NB4 (cell line): ENCODE measurements around the gene ZNF22.

Source experiments
- DNase-seq: peaks from one replicate; pipeline ENCODE4 v3.0.0; 2010; ENCODE audit warnings: low read depth
- H3K4me3 ChIP-seq: one replicate; pipeline ENCODE4 v1.5.1; 2011; ENCODE audit warnings: mild to moderate bottlenecking, low read depth, low read length, moderate library complexity
- MYC ChIP-seq: IDR thresholded peaks from 2 replicates; pipeline ENCODE4 v1.6.1; 2011; ENCODE audit warnings: low read depth, low read length
- POLR2A ChIP-seq: IDR thresholded peaks from 2 replicates; pipeline ENCODE4 v1.6.1; 2011; ENCODE audit warnings: mild to moderate bottlenecking; ENCODE audit not compliant: insufficient read length; ENCODE audit errors: extremely low read depth
- TF ChIP-seq, protein P1 (sequence below): IDR thresholded peaks from one replicate; pipeline ENCODE4 v1.5.1; 2012; ENCODE audit warnings: low read depth, low read length
- TF ChIP-seq, protein P2 (sequence below): IDR thresholded peaks from 2 replicates; pipeline ENCODE4 v1.6.1; 2011; ENCODE audit warnings: low read depth, low read length

The ZNF22 gene

DNA sequence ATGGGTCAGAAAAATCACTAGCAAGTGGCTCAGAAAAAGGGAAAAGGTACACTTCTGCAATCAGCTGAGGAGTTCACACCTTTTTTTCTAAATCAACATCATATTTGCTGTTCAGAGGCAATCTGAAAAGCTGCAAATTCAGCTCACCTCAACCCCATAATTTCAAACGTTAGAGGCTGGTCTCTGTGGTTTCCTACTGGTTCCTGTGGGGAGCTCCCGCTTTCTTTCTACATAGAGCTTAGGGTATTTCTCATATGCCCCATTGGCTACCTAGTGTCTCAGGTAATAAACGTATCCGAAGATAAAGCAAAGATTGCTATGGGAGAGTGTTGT lies 5.2 kb upstream of the ZNF22 start:
- no peak overlapping the region for H3K4me3 ChIP-seq
- TF ChIP-seq POLR2A (no peak), MYC (no peak)
- TF ChIP-seq, protein P1, sequence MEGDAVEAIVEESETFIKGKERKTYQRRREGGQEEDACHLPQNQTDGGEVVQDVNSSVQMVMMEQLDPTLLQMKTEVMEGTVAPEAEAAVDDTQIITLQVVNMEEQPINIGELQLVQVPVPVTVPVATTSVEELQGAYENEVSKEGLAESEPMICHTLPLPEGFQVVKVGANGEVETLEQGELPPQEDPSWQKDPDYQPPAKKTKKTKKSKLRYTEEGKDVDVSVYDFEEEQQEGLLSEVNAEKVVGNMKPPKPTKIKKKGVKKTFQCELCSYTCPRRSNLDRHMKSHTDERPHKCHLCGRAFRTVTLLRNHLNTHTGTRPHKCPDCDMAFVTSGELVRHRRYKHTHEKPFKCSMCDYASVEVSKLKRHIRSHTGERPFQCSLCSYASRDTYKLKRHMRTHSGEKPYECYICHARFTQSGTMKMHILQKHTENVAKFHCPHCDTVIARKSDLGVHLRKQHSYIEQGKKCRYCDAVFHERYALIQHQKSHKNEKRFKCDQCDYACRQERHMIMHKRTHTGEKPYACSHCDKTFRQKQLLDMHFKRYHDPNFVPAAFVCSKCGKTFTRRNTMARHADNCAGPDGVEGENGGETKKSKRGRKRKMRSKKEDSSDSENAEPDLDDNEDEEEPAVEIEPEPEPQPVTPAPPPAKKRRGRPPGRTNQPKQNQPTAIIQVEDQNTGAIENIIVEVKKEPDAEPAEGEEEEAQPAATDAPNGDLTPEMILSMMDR, result no peak
- TF ChIP-seq, protein P2, sequence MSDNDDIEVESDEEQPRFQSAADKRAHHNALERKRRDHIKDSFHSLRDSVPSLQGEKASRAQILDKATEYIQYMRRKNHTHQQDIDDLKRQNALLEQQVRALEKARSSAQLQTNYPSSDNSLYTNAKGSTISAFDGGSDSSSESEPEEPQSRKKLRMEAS, result no peak
- peak; percentile 68 for DNase-seq

DNA sequence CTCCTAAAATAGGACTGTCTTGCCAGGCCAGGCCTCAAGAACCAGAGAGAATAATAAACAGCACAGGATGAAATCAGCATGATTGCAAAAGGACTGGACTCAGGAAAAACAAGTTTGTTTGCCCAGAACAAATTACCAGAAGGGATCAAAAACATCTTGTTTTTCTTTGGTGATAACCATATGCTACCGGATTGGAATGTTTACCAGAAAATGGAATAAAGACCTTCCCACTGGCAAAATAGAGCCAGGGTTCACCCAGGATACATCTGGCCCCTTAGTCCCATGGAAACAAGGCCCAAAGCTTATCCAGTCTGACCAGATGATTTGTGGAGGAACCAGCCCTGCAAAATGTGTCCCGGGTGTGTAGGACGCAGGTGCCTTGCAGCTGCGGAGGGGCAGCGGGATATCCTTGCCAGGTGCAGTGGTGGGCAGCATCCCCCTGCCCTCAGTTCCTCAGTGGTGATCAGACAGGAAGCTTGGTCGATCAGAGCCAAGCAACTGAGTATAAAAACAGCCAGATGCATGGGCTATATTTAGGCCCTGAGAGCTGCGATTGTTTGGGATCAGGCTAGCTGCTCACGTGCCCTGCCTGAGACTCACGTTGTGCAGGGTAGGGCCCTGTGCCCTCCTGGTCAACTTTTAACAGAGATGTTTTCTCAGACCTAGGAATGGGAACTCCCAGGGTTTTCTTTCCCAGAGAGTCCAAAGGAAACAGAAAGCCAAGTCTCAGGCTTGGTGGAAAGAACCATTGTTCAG lies 4.6 kb upstream of the ZNF22 start:
- DNase-seq, result peak; percentile 59
- no peak overlapping the region for H3K4me3 ChIP-seq
- TF ChIP-seq, protein P2, result peak; percentile 28; the same call in 1 of the 2 replicates
- TF ChIP-seq, protein P1, result no peak

DNA sequence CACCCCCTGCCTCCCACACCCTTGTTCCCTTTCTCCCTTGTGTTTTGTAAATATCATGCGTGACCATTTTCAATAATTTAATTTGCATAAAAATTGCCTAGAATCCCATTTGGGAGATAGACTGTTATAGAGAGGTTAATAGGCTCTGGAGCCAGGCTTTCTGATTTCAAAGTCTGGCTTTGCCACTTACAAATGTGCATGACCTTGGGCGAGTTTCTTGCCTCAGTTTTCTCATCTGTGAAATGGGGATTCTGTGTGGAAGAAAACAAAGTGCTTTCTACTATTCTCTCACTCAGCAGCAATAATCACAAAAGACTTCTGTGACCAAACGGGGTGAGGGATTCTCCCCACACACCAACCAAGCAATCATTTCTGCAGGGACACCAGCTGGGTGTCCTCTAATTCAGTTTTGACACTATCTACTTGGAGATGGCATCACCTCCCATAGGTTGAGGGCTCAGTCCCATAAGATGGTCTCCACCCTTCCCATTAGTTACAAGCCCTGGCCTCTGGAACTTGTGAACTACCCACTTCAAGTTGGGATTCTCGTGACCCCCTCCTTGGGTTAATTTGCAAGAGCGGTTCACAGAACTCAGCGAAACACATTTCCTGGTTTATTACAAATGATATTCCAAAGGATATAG lies 3.5 kb upstream of the ZNF22 start:
- no peak for DNase-seq
- H3K4me3 ChIP-seq, result no peak overlapping the region
- TF ChIP-seq, protein P1, result no peak

DNA sequence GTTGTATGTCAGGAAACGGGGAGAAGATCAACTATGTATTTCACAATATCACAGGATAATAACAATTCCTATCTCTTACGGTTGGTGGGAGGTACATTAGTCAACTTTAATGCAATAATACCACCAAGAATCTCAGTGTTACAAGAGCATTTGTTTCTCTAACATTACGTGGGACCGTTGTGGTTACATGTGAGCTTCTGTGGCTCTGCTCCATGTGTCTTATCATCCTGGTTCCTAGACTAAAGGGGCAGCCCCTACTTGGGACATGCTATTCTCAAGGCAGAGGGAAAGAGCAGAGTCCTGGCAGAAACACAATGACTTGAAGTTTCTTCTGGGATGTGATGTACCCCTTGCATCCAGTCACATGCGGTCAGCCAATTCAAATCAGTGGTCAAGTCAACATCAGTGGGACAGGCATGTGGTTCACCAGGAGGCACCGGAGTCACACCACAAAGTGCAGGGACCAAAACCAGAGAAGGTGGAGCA lies 2.5 kb upstream of the ZNF22 start:
- no peak for TF ChIP-seq POLR2A
- TF ChIP-seq, protein P2, result no peak
- TF ChIP-seq, protein P1, result no peak
- no peak for TF ChIP-seq MYC
- peak; percentile 35 for DNase-seq
- no peak overlapping the region for H3K4me3 ChIP-seq

DNA sequence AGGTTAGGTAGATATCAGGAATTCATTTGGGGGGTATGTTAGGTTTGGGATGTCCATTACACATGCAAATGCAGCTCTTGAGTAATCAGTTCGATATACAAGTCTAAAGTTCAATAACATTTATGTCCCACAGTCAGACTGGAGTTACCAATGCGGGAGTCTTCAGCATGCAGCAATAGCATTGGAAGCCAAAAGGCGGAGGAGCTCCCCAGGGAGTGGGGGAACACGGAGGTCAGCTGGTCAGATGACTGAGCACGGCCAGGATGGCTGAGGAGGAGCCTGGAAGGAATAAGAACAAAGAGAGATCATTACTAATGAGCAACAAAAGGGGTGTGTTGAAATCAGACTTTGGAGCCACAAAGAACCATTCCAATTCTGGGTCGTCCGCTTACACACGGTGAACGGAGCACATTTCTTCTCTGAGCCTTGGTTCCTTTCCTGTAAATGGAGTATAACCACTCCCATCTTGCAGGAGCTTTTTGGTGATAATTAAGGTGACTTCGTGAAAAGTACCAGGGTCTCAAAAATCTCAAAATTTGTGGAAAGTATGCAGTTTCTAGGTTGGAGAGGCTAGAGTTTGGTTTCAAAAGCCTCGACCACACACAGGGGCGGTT lies 478 bp upstream of the ZNF22 start:
- peak overlapping the region; percentile 73 for H3K4me3 ChIP-seq
- no peak for TF ChIP-seq POLR2A
- TF ChIP-seq, protein P2, result peak; percentile 24; the same call in 1 of the 2 replicates
- TF ChIP-seq, protein P1, result no peak
- TF ChIP-seq MYC, result no peak; the same call in 1 of the 2 replicates
- DNase-seq, result peak; percentile 93
